CD4-positive, alpha-beta T cell treated with Interleukin-12 subunit alpha and Interleukin-12 subunit beta, for 1 hour (primary cell): ENCODE results near the gene C1QTNF12.
A peak's percentile ranks its signal among the peaks of the same experiment; 100 is the strongest.

Experiments
- DNase-seq: peaks from one replicate; pipeline ENCODE4 v3.0.0-alpha.2; 2020

Gene C1QTNF12

DNA sequence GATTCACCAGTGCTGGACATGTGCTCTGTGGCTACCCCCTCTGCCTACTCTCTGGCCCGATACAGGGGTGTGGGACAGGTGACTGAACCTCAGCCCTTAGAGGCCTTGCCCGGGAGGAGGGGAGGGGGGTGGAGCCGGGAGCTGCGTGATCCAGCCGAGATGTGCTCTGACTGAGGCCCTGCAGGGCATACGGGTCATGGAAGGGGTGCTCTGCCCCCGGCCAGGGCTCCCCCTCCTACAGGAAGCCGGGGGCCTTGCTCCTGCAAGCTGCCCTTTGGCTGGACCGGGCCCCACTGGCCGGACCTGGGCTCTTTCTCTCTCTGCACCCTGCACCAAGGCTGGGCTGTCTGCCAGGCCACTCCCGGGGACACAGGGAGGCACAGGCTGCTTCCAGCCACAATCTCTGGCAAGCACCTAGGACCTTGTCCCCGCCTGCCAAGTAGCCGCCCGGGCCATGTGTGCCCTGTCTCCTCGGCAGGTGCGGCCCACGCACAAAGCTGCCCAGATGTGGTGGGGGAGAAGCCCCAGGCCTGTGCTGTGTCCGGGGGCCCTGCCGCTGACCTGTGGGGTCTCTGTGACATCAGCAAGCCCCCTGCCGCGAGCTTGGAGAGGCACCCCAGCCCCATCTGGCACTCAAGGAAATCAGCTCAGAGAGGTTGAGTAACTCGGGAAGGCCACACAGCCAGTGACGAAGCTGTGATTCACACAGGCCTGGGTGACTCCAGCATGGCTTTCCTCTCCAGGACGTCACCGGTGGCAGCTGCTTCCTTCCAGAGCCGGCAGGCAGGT lies 35.2 kb upstream of the C1QTNF12 start:
- no peak for DNase-seq

DNA sequence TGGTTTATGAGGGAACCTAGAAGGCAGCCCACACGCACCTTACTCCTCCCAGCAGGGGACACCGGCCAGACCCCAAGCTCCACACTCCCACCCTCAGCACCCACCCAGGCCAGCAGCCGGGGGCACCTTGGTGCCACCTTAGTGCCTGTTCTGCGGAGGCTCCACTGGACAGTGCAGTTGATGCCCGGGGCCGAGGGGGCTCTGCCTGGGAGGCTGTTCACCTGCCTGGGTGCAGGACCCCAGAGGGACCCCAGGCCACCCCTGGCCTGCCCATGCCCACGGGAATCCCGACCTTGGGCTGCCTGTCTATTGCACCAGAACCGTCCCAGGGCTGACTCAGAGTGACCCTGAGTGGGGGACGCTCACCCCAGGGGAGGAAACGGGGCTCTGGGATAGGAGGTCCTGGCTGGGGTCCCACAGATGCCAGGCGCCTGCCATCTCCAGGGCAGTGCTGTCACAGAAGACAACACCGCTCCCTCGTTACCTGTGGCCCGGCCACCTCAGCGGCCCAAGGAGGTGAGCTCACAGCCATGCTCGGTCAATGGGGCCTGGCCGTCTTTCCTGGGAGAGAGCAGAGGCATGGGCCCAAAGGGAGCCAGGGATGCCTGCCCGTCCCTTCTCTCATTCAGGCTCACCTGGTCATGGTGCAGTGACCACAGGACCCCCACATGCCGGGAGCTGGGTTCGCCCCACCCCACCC lies 34.4 kb upstream of the C1QTNF12 start:
- DNase-seq: no peak

DNA sequence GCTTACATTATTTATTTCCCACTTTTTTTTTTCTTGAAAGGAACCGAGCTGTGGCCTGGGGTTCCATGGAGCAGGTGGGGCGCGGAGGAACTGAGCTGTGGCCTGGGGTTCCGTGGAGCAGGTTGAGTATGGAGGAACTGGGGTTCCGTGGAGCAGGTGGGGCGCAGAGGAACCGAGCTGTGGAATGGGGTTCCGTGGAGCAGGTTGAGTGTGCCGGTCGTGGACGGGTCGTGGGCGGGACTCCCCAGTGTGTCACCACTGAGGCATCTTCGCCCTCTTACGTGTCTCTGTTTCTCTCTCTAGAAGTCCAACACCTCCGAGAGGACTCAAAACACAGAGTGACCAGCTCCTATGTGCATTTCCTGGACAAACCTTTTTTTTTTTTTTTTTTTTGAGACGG lies 32.5 kb upstream of the C1QTNF12 start:
- DNase-seq: no peak

DNA sequence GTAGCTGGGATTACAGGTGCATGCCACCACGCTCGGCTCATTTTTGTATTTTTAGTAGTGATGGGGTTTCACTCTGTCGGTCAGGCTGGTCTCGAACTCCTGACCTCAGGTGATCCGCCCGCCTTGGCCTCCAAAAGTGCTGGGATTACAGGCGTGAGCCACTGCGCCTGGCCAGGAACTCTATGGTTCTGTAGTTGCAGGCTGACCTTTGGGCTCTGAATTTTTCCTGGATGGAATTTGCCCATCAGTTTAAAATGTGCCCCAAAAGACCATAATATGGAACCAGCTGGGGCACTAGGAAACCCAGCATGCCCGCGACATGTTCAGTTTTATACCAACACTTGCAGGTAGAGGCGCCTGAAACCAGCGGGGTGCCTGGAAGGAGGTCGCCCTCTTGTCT lies 32.1 kb upstream of the C1QTNF12 start:
- DNase-seq: no peak

DNA sequence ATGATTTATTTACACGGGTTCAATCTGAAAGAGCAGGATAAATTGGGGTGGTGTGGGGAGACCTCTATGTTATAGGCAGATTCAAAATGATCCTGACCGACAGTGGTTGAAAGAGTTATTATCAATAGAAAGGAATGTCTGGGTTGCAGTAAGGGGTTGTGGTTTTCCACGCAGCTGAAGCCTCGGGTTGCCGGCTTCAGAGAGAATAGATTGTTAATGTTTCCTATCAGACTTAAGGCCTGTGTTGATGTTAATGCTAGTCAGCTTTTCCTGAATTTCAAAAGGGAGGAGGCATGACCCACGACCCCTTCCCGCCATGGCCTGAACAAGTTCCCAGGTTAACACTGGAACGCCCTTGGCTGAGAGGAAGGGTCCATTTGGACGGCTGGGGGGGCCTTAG lies 29.3 kb upstream of the C1QTNF12 start:
- DNase-seq: no peak

DNA sequence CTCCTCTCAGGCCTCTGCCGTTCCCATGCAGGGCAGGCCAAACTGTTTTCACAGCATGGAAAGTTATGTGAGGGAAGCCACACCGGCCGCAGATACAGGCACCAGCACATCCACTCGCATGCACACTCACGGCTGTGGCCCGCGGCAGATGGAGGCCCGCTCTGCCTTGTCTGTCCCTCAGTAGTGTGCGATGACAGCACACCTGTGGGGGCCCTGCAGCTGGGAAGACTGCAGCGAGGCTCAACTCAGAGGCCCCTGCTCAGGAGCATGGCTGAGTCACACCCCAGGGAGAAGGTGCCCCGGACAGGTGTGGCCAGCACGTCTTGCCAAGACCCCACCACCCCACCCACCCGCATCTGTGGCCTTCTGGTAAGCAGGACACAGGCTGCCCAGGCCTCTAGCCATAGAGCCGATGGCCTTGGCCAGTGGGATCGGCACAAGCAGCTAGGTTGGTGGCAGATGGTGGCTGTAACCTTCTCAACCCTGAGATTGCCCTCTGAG lies 28.5 kb upstream of the C1QTNF12 start:
- no peak for DNase-seq

DNA sequence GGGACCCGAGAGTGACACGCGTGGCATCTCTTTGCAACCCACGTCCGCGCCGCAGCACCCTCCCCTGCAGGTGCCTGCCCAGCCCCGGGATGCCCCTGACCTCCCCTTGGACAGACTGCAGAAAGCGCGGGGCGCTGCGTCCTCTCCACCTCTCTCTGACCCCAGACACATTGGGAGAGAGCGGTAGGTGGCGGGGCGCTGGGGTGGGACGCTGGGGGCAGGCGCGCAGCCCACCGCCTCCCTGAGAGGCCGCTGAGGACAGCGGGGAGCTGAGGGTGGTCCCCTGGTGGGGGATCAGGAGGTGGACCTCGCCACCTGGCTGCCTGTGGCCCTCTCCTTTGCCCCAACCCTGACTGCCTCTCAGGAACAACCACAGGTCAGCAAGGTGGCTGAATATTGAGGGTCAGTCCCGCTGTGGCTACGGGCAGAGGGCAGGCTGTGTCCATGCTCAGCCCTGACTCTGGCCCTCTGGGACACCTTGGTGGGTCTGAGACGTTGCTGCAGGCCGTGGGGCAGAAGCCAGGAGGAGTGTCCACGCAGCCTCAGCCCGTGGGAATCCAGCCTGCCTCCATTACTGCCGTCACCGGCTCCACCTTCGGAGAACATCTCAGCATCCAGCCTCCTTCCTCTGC lies 27.9 kb upstream of the C1QTNF12 start:
- DNase-seq: no peak

DNA sequence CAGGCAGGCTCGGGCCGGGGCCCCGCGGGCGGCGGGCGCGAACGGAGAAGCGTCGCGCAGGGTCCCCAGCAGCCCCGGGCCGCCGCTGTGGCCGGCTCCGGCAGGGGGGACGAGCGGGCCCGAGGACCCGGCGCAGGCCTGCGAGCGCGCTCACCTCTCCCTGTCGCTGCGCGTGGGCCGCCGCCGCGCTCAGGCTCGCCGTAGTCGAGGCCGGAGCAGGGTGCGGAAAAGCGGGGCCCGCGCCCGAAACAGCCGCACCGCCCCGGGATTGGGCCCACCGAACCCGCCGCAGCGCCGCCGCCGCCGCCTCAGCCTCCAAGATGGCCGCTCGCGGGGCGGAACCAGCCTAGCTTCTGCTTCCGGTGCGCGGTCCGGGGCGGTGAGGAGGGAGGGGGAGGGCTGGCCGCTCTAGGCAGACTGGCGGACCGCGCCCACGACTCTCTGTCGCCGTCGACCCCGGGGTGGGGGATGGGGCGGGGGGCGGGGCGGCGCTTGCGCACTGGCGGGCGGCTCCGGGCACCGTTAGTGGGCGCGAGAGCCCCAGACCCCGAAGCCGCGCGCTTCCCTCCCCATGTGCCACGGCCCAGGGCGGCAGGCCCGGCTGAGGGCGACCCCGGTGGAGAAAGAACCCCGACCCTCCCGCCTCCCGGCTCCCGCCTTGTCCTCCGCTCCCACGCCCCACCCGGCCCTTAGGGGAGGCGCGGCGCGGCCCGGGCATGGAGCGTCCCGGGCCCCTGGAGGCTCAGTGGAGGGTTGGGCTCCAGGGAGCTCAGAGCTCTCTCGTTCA lies 27.2 kb upstream of the C1QTNF12 start, which contains the start of gene UBE2J2:
UBE2J2 (minus strand) TSS at position 343 of the 787 bp plus-strand sequence. CDS start 5,862 bp downstream, outside the sequence.
- DNase-seq: peak; percentile 94

DNA sequence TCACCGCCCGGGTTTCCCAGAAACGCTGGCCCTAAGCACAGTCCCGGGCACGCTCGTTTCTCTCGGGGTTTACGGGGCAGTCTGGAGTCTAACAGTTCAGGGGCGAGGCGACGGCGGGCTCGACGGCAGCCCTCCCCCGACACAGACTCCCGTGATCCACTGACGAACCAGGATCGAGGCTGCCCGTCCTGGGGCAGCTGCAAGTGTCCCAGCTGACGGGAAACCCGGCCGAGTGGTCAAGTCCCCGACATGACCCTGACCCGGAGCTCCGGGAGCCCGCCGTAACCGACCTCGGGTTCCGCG lies 26.6 kb upstream of the C1QTNF12 start:
- DNase-seq: no peak

DNA sequence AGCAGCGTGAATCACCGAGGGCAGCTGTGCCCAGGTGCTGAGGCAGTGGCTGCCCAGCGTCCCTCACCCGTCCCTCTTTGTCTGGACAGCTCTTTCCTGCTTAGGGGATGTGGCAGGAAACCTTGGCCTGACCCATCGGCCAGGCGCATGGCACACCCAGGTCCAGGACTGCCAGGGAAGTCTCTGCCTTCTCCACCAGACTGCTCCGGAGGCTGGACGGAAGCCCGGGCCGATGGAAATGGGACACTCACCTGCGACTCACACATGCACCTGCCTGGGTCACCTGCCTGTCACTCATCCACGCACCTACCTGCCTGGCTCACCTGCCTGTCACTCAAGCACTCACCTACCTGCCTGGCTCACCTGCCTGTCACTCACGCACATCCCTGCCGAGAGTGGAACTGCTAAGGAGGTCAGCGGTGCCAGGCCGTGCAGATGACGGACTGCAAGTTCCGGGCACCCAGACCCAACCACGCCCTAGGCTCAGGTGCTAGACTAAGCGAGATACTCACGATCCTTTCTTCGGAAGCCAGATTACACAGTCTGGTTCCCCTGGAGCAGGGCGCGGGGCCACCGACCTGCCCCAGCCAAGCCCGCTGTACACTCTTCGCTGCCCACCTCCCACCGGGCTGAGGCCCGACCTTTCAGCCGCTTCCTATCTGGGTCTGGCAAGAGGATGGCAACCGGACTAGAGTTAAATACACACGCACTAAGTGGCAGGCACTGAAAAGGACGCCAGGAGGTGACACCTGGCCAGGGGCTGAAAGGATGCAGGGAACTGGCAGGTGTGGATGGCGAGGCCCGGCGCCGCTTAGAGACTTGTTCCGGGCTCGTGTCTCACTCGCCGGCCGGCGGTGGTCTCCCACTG lies 26.1 kb upstream of the C1QTNF12 start:
- no peak for DNase-seq

DNA sequence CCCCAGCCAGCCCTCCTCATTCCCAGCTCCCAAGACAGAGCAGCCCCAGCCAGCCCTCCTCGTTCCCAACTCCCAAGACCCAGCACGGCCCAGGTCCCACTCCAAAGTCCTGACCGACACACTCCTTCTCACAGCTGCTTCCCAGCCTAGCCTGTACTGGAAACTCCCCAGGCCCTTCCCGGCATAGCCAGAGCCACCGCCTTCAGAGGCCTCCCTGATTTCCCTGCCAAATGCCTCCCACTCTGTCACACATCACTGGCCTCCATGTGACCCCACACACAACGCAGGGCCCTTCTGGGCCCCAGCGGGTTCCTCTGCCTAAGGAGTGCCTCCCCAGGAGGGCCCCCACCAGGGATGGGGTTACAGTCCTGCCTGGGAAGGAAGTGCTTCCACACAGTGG lies 24.3 kb upstream of the C1QTNF12 start:
- DNase-seq: no peak

DNA sequence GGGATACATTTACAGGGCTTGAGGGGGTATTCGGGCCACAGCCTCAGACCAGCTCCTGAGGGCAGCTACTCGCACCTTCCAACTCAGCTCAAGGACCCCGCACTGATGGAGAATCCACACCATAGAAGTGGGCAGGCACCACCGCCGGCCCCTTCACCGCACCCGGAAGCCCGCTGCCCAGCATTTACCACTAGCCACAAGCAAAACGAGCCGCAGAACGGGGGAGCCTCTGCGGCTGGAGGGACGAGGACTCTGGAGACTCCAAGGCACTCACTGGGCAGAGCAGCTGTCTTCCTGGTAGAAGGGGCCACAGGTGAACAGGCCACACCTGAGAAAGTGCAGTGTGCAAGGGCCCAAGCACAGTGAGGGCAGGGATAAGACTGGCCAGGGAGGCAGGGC lies 21.8 kb upstream of the C1QTNF12 start:
- no peak for DNase-seq

DNA sequence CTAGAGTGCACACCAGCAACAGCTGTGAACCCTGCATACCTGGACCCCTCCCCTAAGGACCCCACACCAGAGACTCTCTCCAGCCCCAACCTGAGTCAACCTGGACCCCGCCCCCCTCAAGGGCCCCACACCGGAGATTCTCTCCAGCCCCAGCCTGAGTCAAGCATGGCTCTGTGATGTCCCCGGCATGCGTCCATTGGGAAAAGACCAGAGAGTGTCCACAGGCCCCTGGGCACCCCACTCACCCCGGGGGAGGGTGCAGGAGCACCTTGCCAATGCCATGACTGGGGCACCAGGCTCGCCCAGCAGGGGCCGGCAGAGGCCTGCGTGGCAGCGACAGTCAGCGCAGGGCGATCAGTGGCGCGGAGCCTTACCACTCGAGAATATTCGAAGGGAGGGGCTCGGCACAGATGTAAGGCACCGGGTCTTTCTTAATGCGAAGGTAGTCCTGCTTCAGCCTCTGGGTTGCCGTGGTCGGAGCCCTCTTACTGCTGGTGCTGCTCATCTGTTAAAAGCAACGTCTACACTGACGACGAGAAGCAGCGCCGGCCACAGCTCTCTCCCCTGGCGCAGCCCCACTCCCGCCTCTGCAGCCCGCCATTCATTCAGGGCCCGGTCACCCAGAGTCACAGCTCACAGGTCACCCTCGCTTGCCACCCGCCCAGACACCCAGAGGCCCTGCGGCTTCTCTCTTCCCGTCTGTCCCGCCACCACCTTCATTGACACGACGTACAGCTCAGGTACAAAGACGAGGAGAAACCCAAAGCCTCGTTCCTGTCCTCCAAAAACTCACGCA lies 21.2 kb upstream of the C1QTNF12 start:
- no peak for DNase-seq

DNA sequence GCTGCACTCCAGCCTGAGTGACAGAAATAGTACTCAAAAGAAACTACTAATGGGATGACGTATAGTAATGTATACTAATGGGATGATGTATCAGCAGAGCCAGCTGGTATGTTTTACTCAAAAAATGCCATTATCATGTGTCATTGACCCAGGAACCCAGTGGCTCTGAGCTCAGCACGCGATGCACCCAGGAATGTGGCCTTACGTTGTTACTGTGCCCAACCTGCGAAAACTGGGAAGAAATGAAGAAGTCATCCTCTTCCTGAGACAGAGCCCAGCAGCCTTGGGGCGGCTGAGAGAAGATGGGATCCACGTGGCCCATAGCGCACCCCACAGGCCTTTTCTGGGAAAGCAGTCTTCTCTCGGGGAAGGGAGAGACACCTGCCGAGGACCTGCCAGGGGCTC lies 18.3 kb upstream of the C1QTNF12 start:
- DNase-seq: peak; percentile 23

DNA sequence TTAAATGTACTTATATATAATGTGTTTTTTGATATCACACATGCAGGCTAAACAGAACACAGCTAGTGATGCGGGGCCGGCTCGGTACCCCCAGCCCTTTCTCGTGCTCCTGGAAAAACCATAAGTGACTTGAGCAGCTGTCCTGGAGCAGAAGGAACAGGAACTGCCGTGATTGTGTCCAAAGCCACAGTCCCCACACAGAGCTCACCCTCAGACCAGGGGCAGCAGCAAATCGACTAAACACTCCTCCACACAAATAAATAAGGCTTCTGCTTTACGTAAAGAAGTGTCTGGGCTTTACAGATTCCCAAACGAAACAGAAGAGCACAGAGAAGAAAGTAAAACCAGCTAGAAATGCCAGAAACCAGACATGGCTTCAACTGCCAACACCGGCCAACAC lies 17.5 kb upstream of the C1QTNF12 start:
- no peak for DNase-seq

DNA sequence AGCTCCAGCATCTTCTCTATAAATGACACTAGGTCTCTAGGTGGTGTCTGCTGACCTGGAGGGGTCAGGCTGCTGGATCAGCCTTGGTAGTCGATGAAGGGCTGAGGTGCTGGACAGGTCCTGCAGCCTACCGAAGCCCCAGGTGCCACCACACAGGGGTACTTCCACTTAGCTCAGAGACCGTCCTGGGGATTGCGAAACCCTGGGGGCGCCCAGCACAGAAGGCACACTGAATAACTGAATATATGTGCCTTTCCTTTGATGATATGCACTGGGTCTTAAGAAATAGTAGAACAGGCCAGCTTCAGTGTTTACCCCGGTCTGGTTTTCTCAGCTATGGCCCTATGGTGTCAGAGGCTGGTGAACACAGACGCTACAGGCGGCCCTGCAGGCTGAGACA lies 16.2 kb upstream of the C1QTNF12 start:
- no peak for DNase-seq

DNA sequence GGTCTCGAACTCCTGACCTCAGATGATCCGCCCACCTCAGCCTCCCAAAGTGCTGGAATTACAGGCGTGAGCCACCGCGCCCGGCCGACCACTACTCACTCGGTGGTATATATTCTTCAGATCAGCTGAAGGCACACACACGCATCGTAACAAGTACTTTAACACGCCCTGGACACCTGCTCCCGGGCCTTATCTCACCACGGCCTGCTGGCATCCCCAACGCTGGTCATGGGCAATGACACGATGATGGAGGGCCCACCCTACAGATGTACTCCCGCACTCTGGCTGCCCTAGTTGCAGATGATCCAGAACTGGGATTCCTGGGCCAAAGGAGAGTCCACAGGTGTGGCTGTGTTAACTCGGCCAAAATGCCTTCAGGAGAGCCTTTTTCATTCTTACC lies 15.5 kb upstream of the C1QTNF12 start:
- no peak for DNase-seq

DNA sequence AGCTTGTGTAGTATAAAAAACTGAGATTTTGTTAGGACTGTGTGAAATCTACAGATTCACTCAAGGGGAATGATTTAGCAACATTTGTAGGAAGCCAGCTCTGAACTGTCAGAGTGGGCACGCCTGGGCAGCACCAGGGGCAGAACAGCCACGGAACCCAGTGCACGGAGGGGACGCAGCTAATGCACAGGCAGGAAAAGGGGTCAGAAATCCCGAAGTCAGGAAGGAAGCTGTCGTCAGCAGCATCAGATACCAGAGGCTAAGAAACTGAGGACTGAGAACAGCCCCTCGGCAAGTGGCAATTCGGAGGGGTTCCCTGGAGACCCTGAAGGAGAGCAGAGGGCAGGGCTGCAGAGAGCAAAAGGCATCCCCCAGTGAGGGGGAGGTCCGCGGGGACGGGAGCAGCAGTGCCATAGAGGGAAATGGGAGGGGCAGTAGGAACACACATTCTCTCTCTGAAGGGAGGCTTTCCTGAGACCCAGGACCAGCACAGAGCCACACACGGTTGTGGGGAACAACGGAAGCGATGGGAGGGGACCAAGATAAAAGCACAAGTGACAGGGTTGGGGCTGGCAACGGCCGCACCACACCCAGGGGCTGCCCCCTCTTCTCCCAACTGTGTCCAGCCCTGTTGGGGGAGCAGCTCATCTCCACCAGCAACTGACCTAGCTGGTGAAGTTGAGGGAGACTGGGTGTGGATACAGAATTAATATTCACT lies 14.5 kb upstream of the C1QTNF12 start:
- no peak for DNase-seq

DNA sequence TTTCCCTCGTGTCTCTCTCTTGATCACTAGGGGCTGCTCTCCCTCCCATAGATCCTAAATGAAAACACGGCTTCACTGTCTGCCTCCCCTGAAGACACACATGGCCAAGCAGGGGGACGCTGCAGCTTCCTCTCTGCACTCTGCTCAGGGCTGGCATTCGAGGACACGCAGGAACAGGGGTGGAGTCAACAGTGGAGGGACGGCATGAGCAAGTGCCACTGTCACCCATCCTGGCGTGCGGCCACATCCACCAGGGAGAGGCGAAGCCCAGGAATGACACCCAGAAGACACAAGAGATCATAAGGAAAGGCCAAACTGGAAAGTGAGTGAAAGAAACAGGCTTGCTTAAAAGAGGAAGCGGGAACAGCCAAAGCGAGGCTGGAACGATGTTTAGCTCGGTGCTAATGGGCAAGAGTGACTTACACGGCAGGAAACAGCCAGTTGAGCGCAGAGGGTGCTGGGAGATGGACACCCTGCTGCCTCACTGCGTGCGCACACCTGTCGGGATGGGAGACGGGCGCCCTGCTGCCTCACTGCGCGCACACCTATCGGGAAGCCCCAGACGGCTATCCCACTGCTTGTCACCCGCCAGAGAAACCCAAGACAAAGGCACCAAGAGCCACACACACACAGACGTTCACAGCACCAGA lies 13.6 kb upstream of the C1QTNF12 start:
- no peak for DNase-seq

DNA sequence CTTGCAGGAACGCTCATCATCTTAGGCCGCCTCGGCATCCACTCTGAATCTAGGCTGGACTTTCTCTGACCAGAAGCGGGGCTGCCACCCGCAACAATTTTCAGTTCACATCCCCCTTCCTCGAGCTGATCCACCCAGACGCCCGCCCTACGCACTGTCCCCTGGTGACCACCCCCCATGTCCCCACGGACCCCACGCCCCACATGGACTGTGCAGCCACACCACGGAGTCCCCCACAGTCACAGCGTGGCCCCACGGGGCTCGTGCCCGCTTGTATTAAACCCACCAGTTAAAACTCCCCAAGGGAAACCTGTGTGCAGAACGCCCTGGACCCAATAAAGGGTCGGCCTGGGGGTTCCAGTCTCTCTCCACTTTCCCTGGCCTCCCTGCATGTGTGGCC lies 13.0 kb upstream of the C1QTNF12 start:
- no peak for DNase-seq
